ENCODE data around the gene CTXN2.

Gene CTXN2

DNA sequence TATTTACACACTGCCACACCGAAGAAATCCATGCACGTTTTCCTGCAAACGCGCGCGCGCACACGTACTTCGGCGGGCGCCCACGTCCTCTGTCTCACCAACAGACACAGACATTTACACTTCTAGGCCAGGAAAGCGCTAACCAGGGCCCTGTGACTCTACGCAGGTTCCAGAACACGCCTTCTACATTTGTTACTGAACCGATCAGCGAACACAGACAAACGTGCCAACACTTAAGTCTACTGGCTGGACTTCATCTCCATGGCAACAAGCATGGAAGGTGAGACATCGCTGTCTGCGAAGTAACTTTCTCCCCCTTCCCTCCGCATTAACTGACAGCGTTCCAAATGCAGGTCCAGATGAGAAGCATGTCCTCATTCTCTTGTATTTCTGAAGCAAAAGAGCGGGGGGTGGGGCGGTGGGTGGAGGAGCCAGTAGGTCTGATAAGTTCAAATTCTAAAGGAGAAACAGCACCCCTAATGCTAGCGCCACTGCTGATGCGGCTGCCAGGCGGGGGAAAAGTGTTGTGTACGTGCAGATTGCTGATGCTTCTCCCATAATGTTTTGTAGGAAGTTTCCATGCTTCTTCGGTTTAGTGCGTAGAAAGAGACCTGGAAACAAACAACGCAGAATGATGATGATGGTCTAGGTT is at the start of gene CTXN2:
CTXN2 (plus strand) TSS at position 92 of the 652 bp plus-strand sequence. CDS start 9,636 bp downstream, outside the sequence.
- DNase-seq (ENCODE audit: low read depth in 2 of 2), result no peak

DNA sequence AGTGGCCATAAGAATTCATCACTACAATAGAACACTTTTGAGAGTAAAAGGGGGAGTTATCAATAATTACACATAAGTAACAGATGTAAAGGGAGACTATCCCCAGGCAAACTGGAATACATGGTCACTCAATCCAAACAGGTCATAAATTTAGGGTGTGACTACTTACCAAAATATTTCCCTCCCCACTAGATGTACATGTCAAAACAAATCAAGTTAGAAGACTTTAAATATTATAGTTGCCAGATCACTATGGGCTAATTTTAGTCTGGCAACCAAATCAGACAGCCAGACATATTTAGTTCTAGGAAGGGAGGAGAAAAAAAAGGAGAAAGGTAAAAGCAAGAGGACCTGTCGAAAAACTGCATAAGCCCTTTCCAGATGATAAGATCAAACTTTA is 47.6 kb upstream of the CTXN2 start:
- no peak for DNase-seq (ENCODE audit: low read depth in 2 of 2)

DNA sequence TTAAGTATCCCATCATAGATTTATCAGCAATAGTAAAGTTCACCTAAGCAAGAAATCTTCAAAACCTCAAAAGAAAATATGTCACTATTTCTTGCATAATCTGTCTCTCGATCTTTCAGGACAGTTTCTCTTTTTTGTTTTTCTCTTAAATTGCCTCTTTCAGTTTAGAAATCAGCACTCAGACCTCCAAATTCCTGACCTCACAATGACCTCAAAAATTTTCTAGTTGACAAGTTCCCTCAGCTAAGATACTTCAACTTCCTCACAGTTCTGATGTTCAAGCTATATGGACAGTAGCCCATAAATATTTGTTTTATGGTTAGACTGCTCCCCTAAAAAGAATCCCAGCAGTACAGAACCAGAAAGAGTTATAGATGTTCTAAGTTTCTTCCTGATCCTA is 46.6 kb upstream of the CTXN2 start:
- DNase-seq (ENCODE audit: low read depth in 2 of 2), result no peak

DNA sequence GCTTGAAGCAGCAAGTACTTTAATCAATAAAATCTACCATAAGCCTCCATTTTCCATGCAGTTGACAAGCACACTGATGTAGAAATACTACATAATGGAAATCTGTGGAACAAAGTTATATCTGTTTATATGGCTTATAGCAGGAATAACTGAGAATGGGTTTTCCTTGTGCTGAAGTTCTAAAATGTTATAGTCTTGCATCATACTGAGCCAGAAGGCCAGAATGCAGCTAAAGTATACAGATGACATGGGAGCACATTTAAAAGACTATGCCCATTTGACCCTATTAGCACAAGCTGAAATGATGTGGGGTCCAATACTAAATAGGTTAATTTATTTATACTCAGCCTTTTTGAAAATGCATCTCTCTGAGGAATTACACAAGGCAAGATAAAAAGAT is 45.5 kb upstream of the CTXN2 start:
- no peak for DNase-seq (ENCODE audit: low read depth in 2 of 2)

DNA sequence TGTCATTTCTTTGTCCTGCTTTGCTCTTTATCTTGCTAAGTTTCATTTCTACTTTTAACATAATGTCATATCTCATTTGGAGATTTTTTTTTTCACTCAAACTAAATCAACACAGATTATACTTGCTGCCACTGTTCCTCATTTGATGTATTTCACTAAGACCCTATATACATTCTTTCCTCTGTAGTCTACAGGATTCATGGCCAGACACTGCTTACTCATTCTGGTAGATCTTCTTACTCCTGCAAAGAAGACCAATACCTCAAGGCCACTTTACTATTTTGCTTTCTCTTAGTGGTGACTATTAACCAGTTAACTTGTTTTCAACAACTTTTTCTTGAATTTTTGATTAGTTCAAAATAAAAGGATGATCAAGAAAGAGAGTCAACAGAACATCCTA is 44.1 kb upstream of the CTXN2 start:
- DNase-seq (ENCODE audit: low read depth in 2 of 2), result no peak

DNA sequence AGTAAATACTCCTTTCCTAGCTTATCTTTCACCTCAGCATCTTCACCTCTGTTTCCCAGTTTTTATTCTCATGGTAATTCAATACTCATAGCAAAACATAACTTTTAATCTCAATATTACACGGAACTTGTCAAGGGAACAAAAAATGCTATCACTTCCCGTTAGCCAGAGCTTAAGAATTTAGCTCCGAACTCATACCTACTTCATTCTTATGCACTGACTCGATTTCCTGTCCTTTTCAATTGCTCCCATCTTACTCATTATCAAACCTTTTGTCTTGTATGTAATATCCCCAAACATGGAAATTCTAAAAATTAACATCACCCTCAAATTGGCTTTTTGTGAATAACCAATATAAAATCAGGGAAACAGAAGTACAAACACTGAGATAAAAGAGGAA is 41.6 kb upstream of the CTXN2 start:
- no peak for DNase-seq (ENCODE audit: low read depth in 2 of 2)

DNA sequence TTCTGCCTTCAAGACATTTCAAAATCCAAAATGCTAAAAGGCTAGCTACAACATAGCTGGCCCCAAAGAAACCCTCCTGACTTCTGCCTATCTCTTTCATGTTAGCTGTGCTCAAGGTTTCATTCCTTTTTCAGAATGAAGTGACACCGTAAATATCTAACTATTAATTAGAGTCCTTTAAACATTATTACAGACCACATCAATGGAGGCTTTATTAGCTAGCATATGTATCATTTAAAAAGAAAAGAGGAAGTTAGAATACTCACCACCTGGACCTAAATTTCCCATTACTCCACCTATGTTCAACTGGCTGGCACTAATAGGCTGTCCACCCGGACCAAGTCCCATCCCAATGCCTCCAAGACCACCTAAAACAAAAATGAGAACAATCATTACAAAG is 37.9 kb upstream of the CTXN2 start:
- DNase-seq (ENCODE audit: low read depth in 2 of 2), result no peak

DNA sequence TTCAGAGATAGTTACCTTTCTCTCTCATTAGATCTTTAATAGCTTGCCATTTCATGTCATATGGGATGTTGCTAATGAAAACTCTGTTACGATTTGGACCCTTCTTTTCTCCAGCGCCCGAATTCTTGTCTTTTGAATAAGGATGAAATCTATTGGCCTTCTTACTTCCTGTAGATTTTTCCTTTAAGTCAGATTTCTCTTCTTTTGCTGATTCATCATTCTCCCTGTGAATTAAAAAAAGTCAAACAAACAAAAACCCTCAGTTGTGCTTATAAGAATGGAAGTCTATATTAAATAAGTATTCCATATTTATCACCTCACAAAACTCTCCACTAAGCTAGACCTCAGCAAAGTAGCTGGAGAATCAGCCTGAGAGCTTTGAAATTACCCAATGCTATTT is 22.8 kb upstream of the CTXN2 start:
- DNase-seq (ENCODE audit: low read depth in 2 of 2), result no peak

DNA sequence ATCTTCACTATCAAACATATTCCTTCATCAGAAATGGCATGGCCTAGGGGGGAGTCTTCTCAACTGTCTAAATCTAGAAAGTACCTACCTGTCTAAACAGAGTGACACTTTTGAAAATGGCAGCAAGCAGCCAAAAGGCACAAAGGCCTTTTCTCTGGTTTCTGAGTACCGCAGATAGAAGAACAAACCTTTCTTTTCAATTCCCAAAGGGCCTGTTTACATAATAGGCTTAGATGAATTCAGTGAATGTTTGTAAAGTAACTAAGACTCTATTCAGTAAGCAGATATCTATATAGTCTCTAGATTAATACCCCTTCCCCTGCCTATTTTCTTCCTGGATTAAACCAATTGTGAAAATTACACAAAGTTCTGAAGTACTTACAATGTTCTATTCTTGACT is 20.5 kb upstream of the CTXN2 start:
- DNase-seq (ENCODE audit: low read depth in 2 of 2), result no peak

DNA sequence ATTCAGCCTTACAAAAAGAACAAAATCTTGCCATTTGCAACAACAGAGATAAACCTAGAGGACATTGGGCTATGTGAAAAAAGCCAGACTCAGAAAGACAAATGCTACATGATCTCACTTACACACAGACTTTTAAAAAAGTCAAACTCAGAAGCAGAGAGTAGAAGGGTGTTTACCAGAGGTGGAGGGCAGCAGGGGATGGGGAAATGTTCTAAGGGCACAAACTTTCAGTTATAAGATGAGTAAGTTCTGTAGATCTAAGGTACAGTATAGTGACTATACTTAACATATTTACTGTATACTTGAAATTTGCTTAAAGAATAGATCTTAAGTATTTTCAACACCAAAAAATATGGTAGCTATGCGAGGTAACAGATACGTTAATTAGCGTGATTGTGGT is 16.3 kb upstream of the CTXN2 start:
- DNase-seq (ENCODE audit: low read depth in 2 of 2), result no peak

DNA sequence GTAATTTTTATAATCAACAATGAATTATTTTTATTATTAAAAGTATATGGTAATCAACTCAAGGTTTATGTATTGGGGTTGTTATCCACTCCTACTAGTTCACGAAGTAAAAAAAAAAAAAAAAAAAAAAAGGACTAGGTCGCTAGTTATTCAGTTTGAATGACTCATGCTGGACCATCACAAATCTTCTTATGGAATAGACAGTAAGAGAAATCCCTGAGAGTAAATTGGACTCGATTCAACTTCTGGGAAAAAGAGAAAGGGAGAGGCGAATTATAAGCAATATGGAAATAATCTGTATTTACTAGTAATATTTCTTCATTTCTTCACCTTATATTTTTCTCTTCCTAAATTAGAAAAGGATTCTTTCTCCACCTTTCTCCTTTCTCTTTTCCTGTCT is 15.4 kb upstream of the CTXN2 start:
- DNase-seq (ENCODE audit: low read depth in 2 of 2), result no peak

DNA sequence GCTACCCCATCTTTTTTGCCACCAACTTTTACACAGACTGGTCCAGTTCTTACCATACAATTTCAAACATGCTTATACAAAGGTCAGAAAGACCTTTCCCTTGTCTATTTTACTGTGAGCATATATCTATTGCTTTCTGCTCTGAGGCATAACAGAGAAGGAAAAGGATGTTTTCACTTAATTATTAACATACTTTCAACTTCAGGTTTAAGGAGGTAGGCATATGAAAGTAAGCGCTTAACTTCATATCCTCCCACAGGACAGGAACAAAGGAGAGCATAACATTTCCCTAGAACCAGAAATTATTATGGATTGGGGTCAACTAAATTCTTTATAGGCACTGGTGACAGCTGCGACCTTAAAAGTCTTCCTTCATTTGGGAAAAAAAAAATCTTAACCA is 14.5 kb upstream of the CTXN2 start:
- DNase-seq (ENCODE audit: low read depth in 2 of 2), result no peak

DNA sequence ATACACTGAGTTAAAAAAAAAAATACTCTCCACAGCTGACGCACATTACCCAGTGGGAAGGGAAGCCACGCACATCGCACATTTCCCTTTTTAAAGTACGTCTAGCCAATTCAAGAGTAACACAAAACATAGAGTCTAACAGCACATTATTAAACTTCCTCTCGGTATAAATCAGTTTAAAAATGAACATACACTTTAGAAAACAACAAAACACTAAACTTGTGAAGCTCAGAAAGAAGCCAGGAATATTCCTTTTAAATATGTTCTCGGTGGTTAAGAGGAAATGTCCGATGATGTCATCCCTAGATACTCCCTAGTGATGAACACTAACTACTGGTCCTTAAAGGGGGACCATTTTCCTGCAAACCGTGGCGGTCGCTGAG is 14.1 kb upstream of the CTXN2 start:
- DNase-seq (ENCODE audit: low read depth in 2 of 2), result no peak

DNA sequence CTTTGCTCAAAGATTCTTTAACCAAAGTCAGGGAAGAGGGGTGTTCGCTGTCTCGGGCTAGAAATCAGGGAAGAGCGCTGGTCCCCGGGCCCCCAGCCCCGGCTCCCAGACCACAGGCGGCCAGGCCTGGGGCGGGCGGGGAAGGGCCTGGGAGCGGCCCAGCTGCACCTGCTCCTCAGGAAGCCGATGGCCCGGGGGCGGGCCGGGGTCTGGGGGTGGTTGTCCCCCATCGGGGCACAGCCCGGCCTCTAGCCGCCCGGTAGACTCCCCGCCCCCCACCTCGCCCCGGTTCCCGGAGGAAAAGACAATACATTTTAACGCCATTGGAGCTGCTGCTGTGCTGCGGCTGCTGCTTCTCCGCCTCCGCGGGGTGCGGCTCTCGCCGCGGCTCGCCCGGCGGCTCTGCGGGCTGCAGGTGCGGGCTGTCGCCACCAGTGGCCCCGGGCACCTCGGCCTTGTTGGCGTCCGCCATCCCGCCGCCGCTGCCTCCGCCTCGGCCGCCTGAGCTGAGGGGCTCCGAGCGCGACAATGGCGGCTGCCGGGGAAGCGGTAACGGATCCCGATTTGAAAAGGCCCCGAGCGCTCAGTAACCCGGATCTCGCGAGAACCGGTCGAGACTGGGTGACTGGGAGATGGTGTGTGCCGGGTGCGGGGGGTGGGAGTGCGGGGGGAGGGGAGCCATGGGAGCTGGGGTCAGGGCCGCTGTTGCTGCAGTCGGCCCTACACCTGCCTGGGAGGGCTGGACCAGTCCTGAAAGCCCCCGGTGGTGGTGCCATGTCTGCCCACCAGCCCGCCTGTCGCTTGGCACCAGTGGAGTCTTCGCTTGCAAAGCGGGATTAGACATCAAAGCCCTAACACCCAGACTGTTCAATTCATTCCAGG is 13.5 kb upstream of the CTXN2 start, which contains the start of gene MYEF2:
MYEF2 (minus strand) TSS at position 530 of the 882 bp plus-strand sequence; CDS start at position 472, 58 bp downstream.
- DNase-seq (ENCODE audit: low read depth in 2 of 2), result peak; percentile 10 to 36

DNA sequence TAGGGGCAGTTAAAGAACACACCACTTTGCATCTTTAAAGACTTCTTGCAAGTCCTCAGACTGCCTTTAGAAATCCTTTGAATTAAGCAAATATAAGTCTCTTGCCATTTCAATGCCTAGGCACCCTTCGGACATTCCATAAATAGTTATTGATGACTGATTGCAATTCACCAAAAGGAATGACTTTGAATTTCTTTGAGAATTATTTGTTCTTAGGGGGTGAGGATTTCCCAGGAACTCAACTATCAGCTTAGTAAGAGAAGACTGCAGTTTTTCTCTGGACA is 12.9 kb upstream of the CTXN2 start:
- no peak for DNase-seq (ENCODE audit: low read depth in 2 of 2)

DNA sequence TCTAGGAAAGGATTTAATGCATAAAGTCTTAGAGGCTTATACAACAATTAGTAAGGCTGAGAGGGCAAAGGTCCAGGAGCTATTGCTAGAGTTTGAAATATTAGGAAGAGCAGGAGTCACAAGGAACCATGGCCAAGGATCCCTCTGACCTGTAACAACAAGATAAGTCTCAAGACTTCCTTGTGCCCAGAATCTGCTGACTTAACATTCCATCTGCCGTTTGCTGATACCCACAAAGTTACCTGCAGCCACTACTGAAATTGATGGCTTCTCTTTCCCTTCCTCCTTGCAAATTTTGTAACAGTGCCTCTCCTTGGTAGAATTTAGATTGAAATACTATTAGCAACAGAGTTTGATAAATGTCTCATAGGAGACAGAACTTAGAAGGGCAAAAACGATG is 8.7 kb upstream of the CTXN2 start:
- no peak for DNase-seq (ENCODE audit: low read depth in 2 of 2)

DNA sequence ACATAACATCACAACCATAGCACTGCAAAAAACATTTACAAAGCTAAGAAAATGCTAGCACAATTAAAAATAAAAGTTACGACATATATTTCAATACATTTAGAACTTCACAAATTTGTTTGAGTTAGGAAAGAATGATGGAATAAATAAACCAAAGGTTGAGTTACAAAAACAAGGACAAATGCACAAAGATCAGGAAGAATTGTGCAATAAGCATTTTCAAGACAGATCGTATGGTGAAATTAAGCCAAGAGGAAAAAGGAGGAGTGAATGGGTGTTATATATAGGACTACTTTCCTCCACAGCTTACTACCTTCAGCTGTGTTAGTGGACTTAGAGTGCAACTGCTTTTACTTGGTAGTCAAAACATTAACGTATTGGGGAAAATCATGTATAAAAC is 5.9 kb upstream of the CTXN2 start:
- DNase-seq (ENCODE audit: low read depth in 2 of 2), result no peak

DNA sequence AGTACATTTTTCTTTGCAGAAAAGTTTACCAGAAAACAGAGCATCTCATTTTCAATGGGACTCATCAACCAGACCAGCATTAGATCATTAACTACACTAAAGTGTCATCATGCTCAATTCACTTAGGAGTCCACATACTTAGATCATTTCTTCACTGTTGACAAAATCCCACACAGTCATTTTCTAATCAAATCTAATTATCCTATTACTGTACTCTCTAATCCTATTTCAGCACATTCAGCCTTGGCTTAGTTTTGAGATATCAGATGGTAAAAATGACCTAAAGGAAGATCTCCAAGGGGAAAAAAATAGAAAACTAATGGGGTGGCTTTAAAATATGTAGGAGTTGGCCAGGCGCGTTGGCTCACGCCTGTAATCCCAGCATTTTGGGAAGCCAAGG is 5.2 kb upstream of the CTXN2 start:
- DNase-seq (ENCODE audit: low read depth in 2 of 2), result no peak

DNA sequence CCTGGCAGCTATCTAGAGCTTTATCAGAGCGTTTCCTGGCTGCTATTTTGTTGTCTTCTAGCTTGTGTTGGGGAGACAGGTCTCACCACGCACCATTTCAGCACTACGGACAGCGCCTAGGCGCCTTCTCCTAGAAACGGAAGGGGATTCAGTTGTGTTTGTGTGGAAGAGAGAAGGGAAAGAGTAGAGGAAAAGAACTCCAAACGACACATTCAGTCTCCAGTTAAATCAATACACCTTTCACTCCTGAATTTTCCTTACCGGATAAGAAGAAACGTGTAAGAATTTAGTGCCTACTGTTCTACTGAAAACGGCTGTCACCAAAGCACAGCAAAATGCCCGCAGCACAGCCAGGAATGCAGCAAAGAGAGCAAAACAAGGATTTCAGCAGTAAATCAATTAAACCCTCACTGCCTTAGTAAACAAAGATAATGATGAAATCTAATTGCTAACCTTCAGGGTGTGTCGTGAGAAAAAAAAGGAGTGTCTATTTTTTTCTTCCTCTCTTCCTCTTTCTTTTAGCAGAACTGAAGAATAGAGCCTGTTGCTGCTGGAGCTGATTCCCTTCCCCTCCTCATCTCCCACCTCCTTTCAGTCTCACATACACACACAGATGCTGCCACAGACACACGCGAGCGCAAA is 412 bp upstream of the CTXN2 start:
- no peak for DNase-seq (ENCODE audit: low read depth in 2 of 2)

DNA sequence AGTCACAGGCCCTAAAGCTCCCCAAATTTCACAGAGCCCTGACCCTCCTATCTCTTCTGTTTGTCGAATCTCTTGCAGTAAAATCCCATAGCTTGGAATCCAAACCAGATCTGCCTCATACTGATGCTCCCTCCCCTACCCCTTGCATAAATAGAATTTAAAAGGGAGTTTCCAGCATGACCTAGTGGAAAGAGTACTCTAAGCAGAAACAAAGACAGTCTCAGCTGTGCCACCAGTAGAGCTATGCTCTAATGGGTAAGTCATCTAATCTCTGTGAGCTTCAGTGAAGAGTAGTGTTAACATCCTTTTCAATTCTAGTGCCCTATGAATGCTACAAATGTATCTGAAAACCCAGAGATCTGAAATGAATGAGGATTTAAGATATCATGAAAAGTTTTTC is 10.6 kb downstream of the CTXN2 start:
- no peak for DNase-seq (ENCODE audit: low read depth in 2 of 2)

DNA sequence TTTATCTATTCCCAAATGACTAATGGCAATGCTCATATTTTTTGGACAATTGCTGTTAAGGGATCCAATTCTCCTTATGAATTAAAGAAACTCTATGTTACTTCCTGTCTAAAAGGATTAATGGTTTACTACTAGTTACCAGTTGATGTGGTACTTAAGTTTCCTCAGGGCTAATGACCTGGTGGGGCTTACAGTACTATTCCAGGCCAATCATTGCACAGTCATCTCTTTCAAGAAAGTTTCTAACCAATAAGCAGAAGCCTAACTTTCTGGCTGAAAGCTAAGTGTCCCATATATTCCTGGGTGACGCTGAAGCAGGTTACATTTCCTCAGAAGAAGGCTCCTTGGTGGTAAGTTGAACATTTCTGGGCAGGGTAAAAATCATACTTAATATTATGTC is 14.5 kb downstream of the CTXN2 start, which contains the start of gene SLC12A1:
SLC12A1 (plus strand) TSS at position 322 of the 400 bp plus-strand sequence. CDS start 1,418 bp downstream, outside the sequence.
- DNase-seq (ENCODE audit: low read depth in 2 of 2), result no peak

DNA sequence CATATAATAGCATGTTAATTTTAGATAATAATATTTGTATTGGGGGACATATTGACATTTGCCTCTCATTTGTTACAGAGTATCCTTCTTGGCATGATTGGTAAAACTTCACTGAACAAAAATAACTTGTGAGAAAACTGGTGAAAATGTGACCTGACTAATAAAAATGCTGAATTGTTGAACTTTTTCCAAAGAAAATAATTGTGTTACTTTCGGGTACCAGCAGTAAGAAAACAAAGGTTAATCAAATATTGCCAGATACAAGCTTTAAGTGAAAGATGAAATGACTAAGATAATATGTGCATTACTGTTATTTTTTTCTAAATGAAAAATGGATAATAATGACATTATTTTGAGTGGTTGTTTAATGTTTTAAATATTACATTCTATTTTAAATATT is 29.8 kb downstream of the CTXN2 start:
- no peak for DNase-seq (ENCODE audit: low read depth in 2 of 2)

DNA sequence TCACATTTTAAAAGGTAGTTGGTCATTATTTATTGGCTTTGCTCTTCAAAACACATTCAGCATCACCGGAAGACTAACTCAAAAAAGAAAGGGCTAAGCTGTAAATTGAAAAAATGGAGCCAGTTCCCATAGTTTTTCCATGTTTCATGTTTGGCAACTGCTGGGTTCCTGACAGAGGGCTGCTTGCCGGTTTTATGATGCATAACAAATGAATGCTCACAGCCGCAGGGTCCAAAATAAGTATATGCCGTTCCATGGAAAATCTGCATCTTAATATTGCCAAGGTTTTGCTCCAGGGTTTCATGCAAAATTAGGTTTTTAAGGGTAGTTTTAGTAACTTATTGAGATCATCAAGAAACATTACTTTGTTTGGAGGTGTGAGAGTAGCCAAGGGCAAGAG is 30.4 kb downstream of the CTXN2 start:
- DNase-seq (ENCODE audit: low read depth in 2 of 2), result no peak
